ENCODE results near the gene NEDD9. TPM values are rescaled to one million over a fixed set of nuclear protein-coding genes. Genes with fewer than 3 reads are reported as not detected.

The NEDD9 gene
- polyA plus RNA-seq, 1 of the 3 experiments (the other 2 are of a cell fraction) = 7.4 TPM

DNA sequence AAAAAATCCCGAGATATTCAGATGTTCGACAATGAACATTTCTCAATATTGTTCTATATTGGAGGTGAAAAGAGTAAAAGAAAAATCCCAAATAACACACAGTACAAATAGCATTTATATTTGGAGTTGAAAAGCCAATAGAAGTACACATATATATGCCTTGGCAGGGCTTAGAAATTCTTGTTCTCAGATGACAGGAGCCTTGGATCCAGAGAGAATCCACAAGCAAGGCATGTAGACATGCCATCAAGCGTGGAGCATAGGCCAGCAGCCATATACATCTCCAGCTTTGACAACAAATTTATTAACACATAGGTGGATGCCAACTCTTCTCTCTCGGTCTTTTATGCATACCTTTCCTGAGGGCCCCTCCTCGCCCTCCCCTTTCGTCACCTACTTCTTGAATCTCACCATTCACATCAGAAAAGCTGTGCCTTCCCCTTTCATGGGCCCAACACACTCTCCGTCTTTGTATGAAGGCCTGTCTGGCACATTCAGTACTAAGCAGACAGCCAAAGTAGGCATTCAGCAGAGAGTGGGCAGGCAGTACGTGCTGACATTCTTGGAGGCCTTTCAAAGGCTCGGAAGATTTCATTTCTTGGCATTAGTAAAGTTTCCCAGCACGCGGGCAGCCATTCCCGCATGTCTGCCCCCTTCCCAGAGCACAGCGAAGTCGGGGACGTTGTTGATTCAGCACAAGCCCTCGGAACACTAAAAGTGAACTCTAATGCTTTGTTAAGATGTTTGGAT lies 18.2 kb downstream of the NEDD9 start:
- no peak overlapping the region for H3K4me3 ChIP-seq (ENCODE audit: low read depth in 2 of 2, low read length in 1 of 2)
- 90% methylated on average over 16 of the region's 16 CpGs for WGBS (ENCODE audit: low lambda C conversion rate)
- H2AFZ ChIP-seq (ENCODE audit: low read depth) = no peak overlapping the region
- H3K79me2 ChIP-seq (ENCODE audit: insufficient read depth) = peaks cover 83% of the 10 kb centered on the region
- H3K27ac ChIP-seq (ENCODE audit: low read depth in 2 of 2, low read length in 1 of 2) = peak overlapping the region in 1 of 2 experiments; percentile 76; a peak in 1 of 4 replicates
- TF ChIP-seq RXRA (IDR thresholded peaks at IDR 0.05; ENCODE audit: borderline replicate concordance, low read depth) (no peak), RFX5 (IDR thresholded peaks at IDR 0.05; ENCODE audit: low read length) (no peak), JUND (IDR thresholded peaks at IDR 0.05) (no peak), GABPA (IDR thresholded peaks at IDR 0.05; ENCODE audit: low read depth) (no peak), MXI1 (IDR thresholded peaks at IDR 0.05; ENCODE audit: low read depth, low read length) (no peak), POLR2AphosphoS5 (IDR thresholded peaks at IDR 0.05; ENCODE audit: low read depth, low read length) (no peak), FOXM1 (IDR thresholded peaks at IDR 0.05; ENCODE audit: low read depth) (no peak), SMC3 (IDR thresholded peaks at IDR 0.05; ENCODE audit: low read depth, low read length) (no peak), RAD21 (IDR thresholded peaks at IDR 0.05; ENCODE audit: low read length) (no peak), RCOR1 (IDR thresholded peaks at IDR 0.05; ENCODE audit: low read length) (no peak), EP300 (IDR thresholded peaks at IDR 0.05; ENCODE audit: borderline replicate concordance in 1 of 2, low read depth in 1 of 2, low read length in 1 of 2) (no peak), FOXJ3 (CRISPR knock-in tag; IDR thresholded peaks at IDR 0.05) (no peak), TAF1 (IDR thresholded peaks at IDR 0.05; ENCODE audit: borderline replicate concordance, low read depth, low read length) (no peak), CHD2 (IDR thresholded peaks at IDR 0.05; ENCODE audit: low read length, partially characterized antibody) (no peak)
- TF ChIP-seq, protein P1, sequence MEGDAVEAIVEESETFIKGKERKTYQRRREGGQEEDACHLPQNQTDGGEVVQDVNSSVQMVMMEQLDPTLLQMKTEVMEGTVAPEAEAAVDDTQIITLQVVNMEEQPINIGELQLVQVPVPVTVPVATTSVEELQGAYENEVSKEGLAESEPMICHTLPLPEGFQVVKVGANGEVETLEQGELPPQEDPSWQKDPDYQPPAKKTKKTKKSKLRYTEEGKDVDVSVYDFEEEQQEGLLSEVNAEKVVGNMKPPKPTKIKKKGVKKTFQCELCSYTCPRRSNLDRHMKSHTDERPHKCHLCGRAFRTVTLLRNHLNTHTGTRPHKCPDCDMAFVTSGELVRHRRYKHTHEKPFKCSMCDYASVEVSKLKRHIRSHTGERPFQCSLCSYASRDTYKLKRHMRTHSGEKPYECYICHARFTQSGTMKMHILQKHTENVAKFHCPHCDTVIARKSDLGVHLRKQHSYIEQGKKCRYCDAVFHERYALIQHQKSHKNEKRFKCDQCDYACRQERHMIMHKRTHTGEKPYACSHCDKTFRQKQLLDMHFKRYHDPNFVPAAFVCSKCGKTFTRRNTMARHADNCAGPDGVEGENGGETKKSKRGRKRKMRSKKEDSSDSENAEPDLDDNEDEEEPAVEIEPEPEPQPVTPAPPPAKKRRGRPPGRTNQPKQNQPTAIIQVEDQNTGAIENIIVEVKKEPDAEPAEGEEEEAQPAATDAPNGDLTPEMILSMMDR (IDR thresholded peaks at IDR 0.05) = no peak
- TF ChIP-seq, protein P2, sequence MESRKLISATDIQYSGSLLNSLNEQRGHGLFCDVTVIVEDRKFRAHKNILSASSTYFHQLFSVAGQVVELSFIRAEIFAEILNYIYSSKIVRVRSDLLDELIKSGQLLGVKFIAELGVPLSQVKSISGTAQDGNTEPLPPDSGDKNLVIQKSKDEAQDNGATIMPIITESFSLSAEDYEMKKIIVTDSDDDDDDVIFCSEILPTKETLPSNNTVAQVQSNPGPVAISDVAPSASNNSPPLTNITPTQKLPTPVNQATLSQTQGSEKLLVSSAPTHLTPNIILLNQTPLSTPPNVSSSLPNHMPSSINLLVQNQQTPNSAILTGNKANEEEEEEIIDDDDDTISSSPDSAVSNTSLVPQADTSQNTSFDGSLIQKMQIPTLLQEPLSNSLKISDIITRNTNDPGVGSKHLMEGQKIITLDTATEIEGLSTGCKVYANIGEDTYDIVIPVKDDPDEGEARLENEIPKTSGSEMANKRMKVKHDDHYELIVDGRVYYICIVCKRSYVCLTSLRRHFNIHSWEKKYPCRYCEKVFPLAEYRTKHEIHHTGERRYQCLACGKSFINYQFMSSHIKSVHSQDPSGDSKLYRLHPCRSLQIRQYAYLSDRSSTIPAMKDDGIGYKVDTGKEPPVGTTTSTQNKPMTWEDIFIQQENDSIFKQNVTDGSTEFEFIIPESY (IDR thresholded peaks at IDR 0.05; ENCODE audit: borderline replicate concordance, low read depth) = no peak
- DNase-seq = no peak
- peaks cover 69 to 77% of the 10 kb centered on the region in 2 experiments; a peak in 3 of 4 replicates for H3K4me1 ChIP-seq (ENCODE audit: control insufficient read depth in 1 of 2, insufficient read depth in 2 of 2, low read depth in 1 of 2, low read length in 1 of 2)
- POLR2A ChIA-PET = no interaction called here
- H3K4me2 ChIP-seq = no peak overlapping the region
- H3K9me2 ChIP-seq = no peaks in the 10 kb centered on the region
- H3K9me3 ChIP-seq = no peaks in the 10 kb centered on the region
- no peak overlapping the region for H3K9ac ChIP-seq
- H3K36me3 ChIP-seq (replicated peaks in 1 of 2; ENCODE audit: control insufficient read depth in 1 of 2, insufficient read depth in 2 of 2, low read length in 1 of 2) = peaks cover 8 to 30% of the 10 kb centered on the region in 2 experiments
- H3F3A ChIP-seq (replicated peaks; ENCODE audit: insufficient read depth) = peaks cover 33% of the 10 kb centered on the region
- no peaks in the 10 kb centered on the region for H3K27me3 ChIP-seq (ENCODE audit: insufficient read depth)
- CTCF ChIA-PET = interaction anchor here (1.2 to 3.5 kb wide), 3 partner anchors 8 to 282 kb away, joined by 3 to 22 read pairs (median 5); no protein-coding TSS in a partner anchor
- no peaks in the 10 kb centered on the region for H4K20me1 ChIP-seq (ENCODE audit: insufficient read depth)
